Activated T-helper 2 cell treated with anti-CD3 and anti-CD28 coated beads, Interferon-gamma antibody, Interleukin-2, Interleukin-4, amounts not matched to agents 10 μg/mL and 5 μg/mL and 100 μg/mL, durations not matched to agents 14 hours and 24 hours and 36 hours (primary cell): ENCODE measurements around the gene LCOR. TPM values are rescaled to one million over a fixed set of nuclear protein-coding genes. Genes with fewer than 3 reads are reported as not detected.

ENCODE experiments used
- DNase-seq: peaks from one replicate; pipeline ENCODE4 v3.0.0; 2021; ENCODE audit warnings: low spot score
- H3K27ac Mint-ChIP-seq: one replicate; pipeline ENCODE4 v1.8.0; 2021; ENCODE audit warnings: mixed read lengths
- H3K27me3 Mint-ChIP-seq: one replicate; pipeline ENCODE4 v1.8.0; 2021; ENCODE audit warnings: low read depth, mixed read lengths
- H3K36me3 Mint-ChIP-seq: one replicate; pipeline ENCODE4 v1.8.0; 2021; ENCODE audit warnings: low read depth, mixed read lengths
- H3K4me1 Mint-ChIP-seq: one replicate; pipeline ENCODE4 v1.8.0; 2021; ENCODE audit warnings: low read depth, mixed read lengths
- H3K4me3 Mint-ChIP-seq: one replicate; pipeline ENCODE4 v1.8.0; 2021; ENCODE audit warnings: low read depth, mild to moderate bottlenecking, moderate library complexity, mixed read lengths
- H3K9me3 Mint-ChIP-seq: one replicate; pipeline ENCODE4 v1.8.0; 2021; ENCODE audit warnings: mixed read lengths
- intact Hi-C: fragments of 100-400 bp; cut with micrococcal nuclease; formaldehyde crosslinking; loops from one replicate; pipeline ENCODE4 v1.15.1; 2023
- total RNA-seq: library from RNA; stranded (reverse); gene quantifications from 2 replicates; pipeline ENCODE4 v1.2.3, GENCODE V29; 2022

The LCOR gene
- total RNA-seq, 1 donor from 2014 or later, result 27.3 TPM

DNA sequence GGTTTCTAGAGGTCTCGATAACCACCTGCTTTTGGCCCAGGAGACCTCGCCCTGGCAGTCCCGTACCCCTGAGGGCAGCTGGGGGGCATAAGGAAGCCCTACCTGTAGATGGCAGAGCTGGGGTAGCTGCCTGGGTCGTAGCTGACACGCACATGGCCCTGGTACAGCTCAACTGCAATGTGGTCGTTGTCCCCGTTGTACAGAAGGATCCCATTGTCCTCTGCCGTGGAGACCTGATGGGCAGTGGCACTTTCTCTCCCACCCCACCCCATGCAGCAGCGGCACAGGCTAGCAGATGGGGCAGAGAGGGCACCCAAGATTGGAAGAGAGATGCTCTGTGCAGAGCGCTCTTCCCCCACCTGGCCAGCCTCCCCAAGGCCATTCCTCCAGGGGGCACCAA, 172.5 kb downstream of the LCOR start:
- Mint-ChIP-seq H3K36me3 (peaks cover 12% of the 10 kb centered on the region), H3K4me1 (no peaks in the 10 kb centered on the region), H3K27ac (no peak overlapping the region), H3K27me3 (no peaks in the 10 kb centered on the region), H3K9me3 (peaks cover 22% of the 10 kb centered on the region), H3K4me3 (no peak overlapping the region)
- DNase-seq, result no peak
- intact Hi-C loops, result no loop called here

DNA sequence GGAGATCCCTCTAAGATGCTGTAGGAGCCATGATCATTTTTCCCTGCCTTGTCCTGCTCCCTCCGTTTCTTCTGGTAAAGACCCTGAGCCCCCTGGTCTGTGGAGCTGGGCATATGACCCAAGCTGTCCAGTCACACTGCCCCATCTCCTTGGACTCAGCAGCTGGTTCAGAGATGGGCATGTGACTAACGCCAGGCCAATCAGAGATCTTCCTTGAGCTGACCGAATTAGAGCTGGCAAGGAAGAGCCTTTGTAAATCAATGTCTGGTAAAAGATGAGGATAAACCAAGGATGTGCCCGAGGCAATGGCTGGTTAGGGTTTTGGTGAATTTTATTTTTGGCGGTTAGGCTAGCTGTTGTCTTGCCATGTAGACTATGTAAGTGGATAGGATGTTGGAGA, 173.3 kb downstream of the LCOR start:
- peaks cover 25% of the 10 kb centered on the region for H3K9me3 Mint-ChIP-seq
- no peaks in the 10 kb centered on the region for H3K27me3 Mint-ChIP-seq

DNA sequence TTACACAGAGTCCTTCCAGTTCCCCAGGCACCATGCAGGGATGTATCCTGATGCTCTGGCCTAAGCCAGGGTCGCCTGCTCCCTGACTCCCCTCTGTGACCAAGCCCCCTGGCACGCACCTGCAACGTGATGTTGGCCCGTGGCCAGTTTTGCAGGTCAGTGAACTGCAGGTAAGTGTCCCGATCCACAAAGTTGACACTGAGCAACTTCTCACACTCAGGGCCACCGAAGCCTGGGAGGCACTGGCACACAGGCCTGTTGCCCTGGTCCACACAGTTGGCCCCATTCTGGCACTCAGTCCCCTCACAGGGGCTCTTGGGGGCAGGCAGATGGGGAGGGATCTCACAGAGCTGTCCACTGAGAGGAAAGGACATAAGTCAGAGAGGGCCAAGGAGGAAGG, 174.3 kb downstream of the LCOR start:
- Mint-ChIP-seq H3K4me1 (no peaks in the 10 kb centered on the region), H3K36me3 (peaks cover 12% of the 10 kb centered on the region), H3K9me3 (peaks cover 25% of the 10 kb centered on the region), H3K27ac (no peak overlapping the region), H3K27me3 (no peaks in the 10 kb centered on the region), H3K4me3 (no peak overlapping the region)
- intact Hi-C loops, result no loop called here
- no peak for DNase-seq

More for the DNA sequence above, 173.3 kb downstream of the LCOR start:
- Mint-ChIP-seq H3K36me3 (peaks cover 12% of the 10 kb centered on the region), H3K4me3 (no peak overlapping the region), H3K4me1 (no peaks in the 10 kb centered on the region), H3K27ac (no peak overlapping the region)
- intact Hi-C loops, result no loop called here
- no peak for DNase-seq

DNA sequence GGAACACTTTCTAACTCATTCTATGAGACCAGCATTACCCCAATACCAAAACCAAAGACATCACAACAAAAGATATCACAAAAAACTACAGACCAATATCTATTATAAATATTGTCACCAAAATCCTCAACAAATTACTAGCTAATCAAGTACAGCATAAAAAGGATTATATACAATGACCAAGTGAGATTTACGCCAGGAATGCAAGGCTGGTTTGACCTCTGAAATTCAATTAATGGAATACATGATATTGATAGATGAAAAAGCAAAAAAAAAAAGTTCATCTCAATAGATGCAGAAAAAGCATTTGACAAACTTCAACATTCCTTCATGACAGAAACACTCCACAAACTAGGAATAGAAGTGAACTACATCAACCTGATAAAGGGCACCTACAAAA, 175.3 kb downstream of the LCOR start:
- Mint-ChIP-seq H3K4me3 (no peak overlapping the region), H3K4me1 (no peaks in the 10 kb centered on the region), H3K36me3 (peaks cover 12% of the 10 kb centered on the region), H3K9me3 (peaks cover 25% of the 10 kb centered on the region), H3K27me3 (no peaks in the 10 kb centered on the region), H3K27ac (no peak overlapping the region)
- intact Hi-C loops, result no loop called here
- no peak for DNase-seq

DNA sequence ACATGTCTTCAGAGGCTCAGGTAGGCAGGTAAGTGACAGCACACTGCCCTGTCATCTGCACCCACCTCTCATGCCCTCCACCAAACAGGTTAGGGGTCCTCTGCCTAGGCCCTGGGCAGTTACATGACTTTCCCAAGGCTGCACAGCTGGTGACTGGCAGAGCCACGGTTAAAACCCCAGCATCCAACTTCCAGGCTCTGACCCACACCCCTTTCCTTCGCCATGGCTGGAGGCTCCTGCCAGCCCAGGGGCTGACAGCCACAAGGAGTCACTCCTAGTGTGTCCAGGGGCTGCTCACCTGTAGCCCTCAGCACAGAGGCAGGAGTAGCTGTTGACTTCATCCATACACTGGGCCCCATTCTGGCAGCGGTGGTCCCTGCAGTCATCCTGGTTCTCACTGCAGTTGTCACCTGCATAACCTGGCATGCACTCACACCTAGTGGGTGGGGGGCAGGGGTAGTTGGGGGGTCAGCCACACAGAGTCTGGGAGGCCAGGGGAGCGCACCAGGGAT, 178.7 kb downstream of the LCOR start:
- Mint-ChIP-seq H3K27ac (no peak overlapping the region), H3K9me3 (peaks cover 21% of the 10 kb centered on the region), H3K4me3 (no peak overlapping the region), H3K4me1 (peaks cover 7% of the 10 kb centered on the region), H3K36me3 (peaks cover 12% of the 10 kb centered on the region), H3K27me3 (no peaks in the 10 kb centered on the region)
- DNase-seq, result no peak
- intact Hi-C loops, result no loop called here

DNA sequence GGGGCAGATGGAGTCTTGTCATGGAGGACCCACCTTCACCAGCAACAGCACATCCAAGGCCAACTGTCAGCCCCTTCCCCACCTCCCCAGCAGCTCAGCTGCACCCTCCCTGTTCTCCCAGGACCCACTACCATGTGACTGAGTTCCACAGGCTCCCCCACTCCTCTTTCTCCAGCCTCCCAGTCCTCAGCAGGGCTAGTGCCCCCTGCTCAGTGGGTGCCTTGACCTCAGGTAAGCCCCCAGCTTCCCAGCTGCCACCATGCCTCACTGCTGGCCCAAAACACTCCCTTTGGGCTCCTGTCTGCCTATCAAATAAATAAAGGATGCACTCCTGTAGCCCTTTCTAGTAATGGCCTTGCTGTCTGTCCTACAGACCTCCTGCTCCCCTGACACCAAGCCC, 179.3 kb downstream of the LCOR start:
- DNase-seq, result no peak
- Mint-ChIP-seq H3K36me3 (peaks cover 12% of the 10 kb centered on the region), H3K4me1 (peaks cover 8% of the 10 kb centered on the region), H3K4me3 (no peak overlapping the region), H3K27ac (no peak overlapping the region), H3K27me3 (no peaks in the 10 kb centered on the region), H3K9me3 (peaks cover 20% of the 10 kb centered on the region)
- intact Hi-C loops, result no loop called here

DNA sequence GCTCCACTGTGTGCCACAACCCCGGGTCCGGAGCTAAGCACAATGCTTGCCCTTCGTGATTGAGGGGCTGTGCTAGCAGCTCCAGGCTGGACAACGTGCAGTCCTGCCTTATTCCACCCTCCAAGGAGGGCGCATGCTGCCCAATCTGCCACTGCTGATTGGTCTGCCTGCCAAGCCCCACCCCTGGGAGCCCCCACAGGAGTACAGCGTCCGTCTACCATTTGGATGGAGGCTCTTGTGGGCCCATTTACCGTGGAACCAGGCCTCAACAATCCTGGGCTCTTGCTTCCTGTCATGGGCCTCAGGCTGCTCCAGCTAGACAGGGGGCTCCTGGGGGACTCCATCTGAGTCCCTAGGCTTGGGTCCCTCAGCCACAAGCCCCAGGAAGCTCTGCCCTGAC, 180.4 kb downstream of the LCOR start:
- Mint-ChIP-seq H3K27ac (no peak overlapping the region), H3K9me3 (peaks cover 10% of the 10 kb centered on the region), H3K4me3 (no peak overlapping the region), H3K4me1 (peaks cover 18% of the 10 kb centered on the region), H3K27me3 (no peaks in the 10 kb centered on the region), H3K36me3 (peaks cover 4% of the 10 kb centered on the region)
- intact Hi-C loops, result no loop called here
- DNase-seq, result no peak

DNA sequence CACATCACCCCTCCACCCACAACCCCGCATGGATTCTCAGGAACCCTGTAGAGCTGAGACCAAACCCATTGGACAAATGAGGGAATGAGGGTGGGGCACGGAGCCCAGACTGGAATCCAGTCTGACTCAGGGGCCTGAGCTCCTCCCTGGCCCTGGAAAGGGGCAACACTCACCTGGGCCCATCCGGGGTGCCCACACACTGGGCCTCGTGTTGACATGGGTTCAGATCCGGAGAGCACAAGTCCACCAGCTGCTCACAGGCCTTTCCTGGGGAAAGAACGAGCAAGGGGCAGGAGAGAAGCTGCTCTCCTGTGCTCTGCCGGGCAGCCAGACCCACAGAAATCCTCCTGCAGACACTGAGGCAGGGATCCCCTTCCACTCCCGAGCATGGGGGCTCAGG, 181.5 kb downstream of the LCOR start:
- Mint-ChIP-seq H3K9me3 (peaks cover 3% of the 10 kb centered on the region), H3K27ac (no peak overlapping the region), H3K27me3 (no peaks in the 10 kb centered on the region), H3K4me3 (no peak overlapping the region), H3K36me3 (no peaks in the 10 kb centered on the region), H3K4me1 (peaks cover 19% of the 10 kb centered on the region)
- DNase-seq, result no peak
- intact Hi-C loops, result no loop called here

DNA sequence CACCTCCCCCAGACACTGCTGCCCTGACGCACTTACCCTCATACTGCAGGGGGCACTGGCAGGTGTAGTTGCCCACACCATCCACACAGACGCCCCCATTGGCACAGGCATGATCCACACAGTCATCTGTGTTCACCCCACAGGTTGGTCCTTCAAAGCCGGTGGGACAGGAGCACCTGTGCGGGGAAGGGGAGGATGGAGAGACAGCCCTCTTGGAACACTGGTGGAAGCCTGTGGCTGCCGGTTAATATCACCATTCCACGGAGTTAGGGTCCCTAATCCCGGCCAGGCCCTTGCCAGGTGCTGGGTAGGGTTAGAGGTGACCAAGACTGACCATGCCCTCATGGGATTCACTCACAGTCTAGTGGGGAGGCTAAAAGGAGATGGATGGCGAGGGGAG, 181.9 kb downstream of the LCOR start:
- intact Hi-C loops, result no loop called here
- DNase-seq, result no peak
- Mint-ChIP-seq H3K36me3 (no peaks in the 10 kb centered on the region), H3K4me3 (no peak overlapping the region), H3K4me1 (peaks cover 19% of the 10 kb centered on the region), H3K27me3 (no peaks in the 10 kb centered on the region), H3K27ac (peak overlapping the region; percentile 2), H3K9me3 (peaks cover 3% of the 10 kb centered on the region)

DNA sequence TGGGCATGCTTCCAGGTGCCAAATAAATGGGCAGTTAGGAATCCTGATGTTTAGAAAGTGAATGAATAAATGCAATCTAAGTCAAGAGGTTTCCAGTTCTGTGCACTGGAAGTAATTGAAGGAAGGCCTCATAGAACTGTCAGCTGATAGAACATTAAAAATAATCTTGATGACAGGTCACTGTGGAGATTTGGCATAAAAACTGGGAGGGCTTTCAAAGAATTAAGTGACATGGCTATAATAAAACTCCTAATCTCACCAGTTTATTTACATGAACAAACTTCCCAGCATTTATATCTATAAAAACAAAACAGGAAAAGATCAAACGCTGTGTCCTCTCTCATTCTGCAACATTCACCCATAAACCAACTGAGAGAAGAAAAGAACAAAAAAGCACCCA, 183.1 kb downstream of the LCOR start:
- H3K4me3 Mint-ChIP-seq, result no peak overlapping the region
- no peaks in the 10 kb centered on the region for H3K9me3 Mint-ChIP-seq
- H3K36me3 Mint-ChIP-seq, result no peaks in the 10 kb centered on the region
- no peaks in the 10 kb centered on the region for H3K27me3 Mint-ChIP-seq
- peaks cover 19% of the 10 kb centered on the region for H3K4me1 Mint-ChIP-seq
- no peak for DNase-seq
- no peak overlapping the region for H3K27ac Mint-ChIP-seq
- intact Hi-C loops, result no loop called here

DNA sequence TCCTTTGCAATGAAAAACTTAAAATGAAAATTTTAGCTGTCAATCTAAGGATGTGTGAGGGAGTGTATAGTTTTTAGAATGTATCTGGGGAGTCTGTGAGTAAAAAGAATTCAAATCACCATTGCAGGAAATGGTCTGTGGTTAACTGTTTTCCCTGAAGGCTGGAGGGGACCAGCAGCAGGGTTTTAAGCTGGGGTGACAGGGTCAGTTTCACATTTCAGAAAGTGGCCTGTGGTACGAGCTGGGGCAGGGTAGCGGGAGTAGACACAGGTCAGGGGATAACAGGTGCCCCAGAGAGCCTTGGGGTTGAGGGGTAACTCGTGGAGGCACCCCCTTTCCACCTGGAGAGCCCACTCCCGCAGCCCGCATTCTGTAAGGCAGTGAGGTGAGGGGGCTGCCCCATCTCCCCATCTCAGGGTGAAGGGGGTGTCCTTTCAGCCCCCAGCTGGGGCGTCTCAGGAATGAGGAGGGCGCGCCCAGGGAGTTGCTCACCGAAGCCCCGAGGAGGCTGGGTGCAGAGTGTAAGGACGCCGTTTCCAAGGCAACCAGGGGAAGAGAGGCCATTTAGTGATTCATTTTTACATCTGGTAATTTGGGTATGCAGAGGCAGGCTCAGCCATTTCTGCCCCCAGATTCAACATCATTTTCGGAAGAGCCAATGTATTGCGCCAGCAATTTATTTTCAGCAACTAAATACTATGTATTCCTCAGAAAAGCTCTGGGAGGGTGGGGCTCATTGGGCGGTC, 184.8 kb downstream of the LCOR start:
- Mint-ChIP-seq H3K36me3 (no peaks in the 10 kb centered on the region), H3K9me3 (no peaks in the 10 kb centered on the region)
- intact Hi-C loops, result loop anchor here (1.0 to 2.0 kb wide), 2 partner anchors 39 to 106 kb away; no protein-coding TSS in a partner anchor

DNA sequence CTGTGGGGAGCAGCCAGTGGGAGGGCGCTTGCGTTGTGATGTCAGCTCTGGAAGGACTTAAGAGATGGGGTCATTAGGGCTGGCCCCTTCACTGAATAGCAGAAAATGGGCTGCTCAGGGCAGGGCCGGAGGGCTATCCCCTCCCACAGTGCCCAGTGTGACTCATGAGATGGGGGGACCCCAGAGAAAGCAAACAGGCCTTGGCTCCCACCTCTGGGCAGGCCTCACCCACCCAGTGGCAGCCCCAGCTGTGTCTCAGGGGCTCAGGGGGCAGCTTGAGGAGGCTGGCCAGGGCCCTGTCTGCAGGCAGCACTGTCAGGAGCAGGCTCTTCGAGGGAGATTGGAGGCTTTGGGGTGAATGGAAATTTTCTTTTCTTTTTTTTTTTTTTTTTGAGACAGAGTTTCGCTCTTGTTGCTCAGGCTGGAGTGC, 185.4 kb downstream of the LCOR start:
- Mint-ChIP-seq H3K4me3 (no peak overlapping the region), H3K4me1 (peaks cover 23% of the 10 kb centered on the region), H3K27ac (peak overlapping the region; percentile 79), H3K27me3 (no peaks in the 10 kb centered on the region), H3K9me3 (no peaks in the 10 kb centered on the region), H3K36me3 (no peaks in the 10 kb centered on the region)
- DNase-seq, result no peak
- intact Hi-C loops, result loop anchor here (2.0 kb wide), 1 partner anchor 107 kb away; no protein-coding TSS in a partner anchor

More for the DNA sequence above, 184.8 kb downstream of the LCOR start:
- Mint-ChIP-seq H3K4me1 (peaks cover 19% of the 10 kb centered on the region), H3K27me3 (no peaks in the 10 kb centered on the region), H3K27ac (peak overlapping the region; percentile 79), H3K4me3 (peak overlapping the region; percentile 4)
- peak; percentile 17 for DNase-seq
